MM.1S (cell line): ENCODE measurements around the gene ATG10.

Source experiments
- DNase-seq: peaks from one replicate; pipeline ENCODE4 v3.0.0-alpha.2; 2015
- H2AFZ ChIP-seq: fragments of 300-600 bp; sonication (generic); 2 replicates; pipeline ENCODE4 v1.6.0; 2016; ENCODE audit warnings: antibody characterized with exemption, low read length
- H3F3A ChIP-seq: fragments of 300-600 bp; sonication (generic); 2 replicates; pipeline ENCODE4 v1.6.1; 2016; ENCODE audit warnings: mild to moderate bottlenecking, antibody characterized with exemption, low read length, moderate library complexity, mixed read lengths; ENCODE audit not compliant: insufficient read depth
- H3K27ac ChIP-seq: fragments of 300-600 bp; sonication (generic); 2 replicates; pipeline ENCODE4 v1.5.1; 2016; ENCODE audit warnings: mild to moderate bottlenecking, low read length
- H3K27me3 ChIP-seq: fragments of 300-600 bp; sonication (generic); replicated peaks from 2 replicates; pipeline ENCODE4 v1.6.0; 2016; ENCODE audit warnings: low read length; ENCODE audit not compliant: insufficient read depth
- H3K36me3 ChIP-seq: fragments of 300-600 bp; sonication (generic); replicated peaks from 2 replicates; pipeline ENCODE4 v1.6.1; 2016; ENCODE audit warnings: mild to moderate bottlenecking, low read length, mixed read lengths; ENCODE audit not compliant: insufficient read depth
- H3K4me1 ChIP-seq: fragments of 300-600 bp; sonication (generic); 2 replicates; pipeline ENCODE4 v1.6.1; 2016; ENCODE audit warnings: low read length, mixed read lengths
- H3K4me2 ChIP-seq: fragments of 300-600 bp; sonication (generic); 2 replicates; pipeline ENCODE4 v1.6.0; 2016; ENCODE audit warnings: low read depth, low read length
- H3K4me3 ChIP-seq: fragments of 300-600 bp; sonication (generic); 2 replicates; pipeline ENCODE4 v1.5.1; 2016; ENCODE audit warnings: low read length, mixed read lengths
- H3K79me2 ChIP-seq: fragments of 300-600 bp; sonication (generic); 2 replicates; pipeline ENCODE4 v1.6.1; 2016; ENCODE audit warnings: mixed run types, low read length, mixed read lengths
- H3K9ac ChIP-seq: fragments of 300-600 bp; sonication (generic); 2 replicates; pipeline ENCODE4 v1.6.1; 2016; ENCODE audit warnings: low read length, mixed read lengths
- H3K9me2 ChIP-seq: fragments of 300-600 bp; sonication (generic); replicated peaks from 2 replicates; pipeline ENCODE4 v1.6.1; 2016; ENCODE audit warnings: mild to moderate bottlenecking, low read length, mixed read lengths; ENCODE audit not compliant: insufficient read depth
- H3K9me3 ChIP-seq: fragments of 300-600 bp; sonication (generic); replicated peaks from 2 replicates; pipeline ENCODE4 v1.6.1; 2016; ENCODE audit warnings: mild to moderate bottlenecking, low read length, mixed read lengths; ENCODE audit not compliant: insufficient read depth
- H4K20me1 ChIP-seq: fragments of 300-600 bp; sonication (generic); 2 replicates; pipeline ENCODE4 v1.6.1; 2016; ENCODE audit warnings: mild to moderate bottlenecking, low read length, moderate library complexity, mixed read lengths; ENCODE audit not compliant: insufficient read depth
- CTCF ChIP-seq: fragments of 300-600 bp; sonication (generic); IDR thresholded peaks from 2 replicates; pipeline ENCODE4 v1.5.1; 2016; ENCODE audit warnings: antibody characterized with exemption, low read length, mixed read lengths
- EZH2 ChIP-seq: fragments of 300-600 bp; sonication (generic); optimal IDR thresholded peaks from 2 replicates; pipeline ENCODE3; 2017; ENCODE audit warnings: low read depth, mild to moderate bottlenecking, antibody characterized with exemption, low read length, mixed read lengths
- EZH2phosphoT487 ChIP-seq: fragments of 300-600 bp; sonication (generic); IDR thresholded peaks from 2 replicates; pipeline ENCODE4 v1.6.1; 2018; ENCODE audit warnings: antibody characterized with exemption, low read length

ATG10 gene

GRCh38 chr5:82290005-82290404 is 318.2 kb downstream of the ATG10 start:
- H3K9me2 ChIP-seq = no peaks in the 10 kb centered on the region
- H3K4me2 ChIP-seq = no peak overlapping the region
- no peaks in the 10 kb centered on the region for H3K9me3 ChIP-seq
- H3K79me2 ChIP-seq = no peaks in the 10 kb centered on the region
- no peak overlapping the region for H2AFZ ChIP-seq
- no peak overlapping the region for H3K27ac ChIP-seq
- no peak for DNase-seq
- H3K36me3 ChIP-seq = no peaks in the 10 kb centered on the region
- H4K20me1 ChIP-seq = no peaks in the 10 kb centered on the region
- no peaks in the 10 kb centered on the region for H3K4me1 ChIP-seq
- TF ChIP-seq EZH2 (no peak), CTCF (no peak)
- H3K4me3 ChIP-seq = no peak overlapping the region
- no peaks in the 10 kb centered on the region for H3F3A ChIP-seq
- H3K9ac ChIP-seq = no peak overlapping the region
- no peaks in the 10 kb centered on the region for H3K27me3 ChIP-seq

- no peak overlapping the region for H3K4me3 ChIP-seq
- TF ChIP-seq EZH2phosphoT487 (no peak), EZH2 (no peak), CTCF (no peak)
- H3K9me3 ChIP-seq = no peaks in the 10 kb centered on the region
- no peak overlapping the region for H2AFZ ChIP-seq
- DNase-seq = no peak
- no peak overlapping the region for H3K9ac ChIP-seq
- H3K9me2 ChIP-seq = no peaks in the 10 kb centered on the region
- no peaks in the 10 kb centered on the region for H3K36me3 ChIP-seq
- H3F3A ChIP-seq = no peaks in the 10 kb centered on the region
- no peaks in the 10 kb centered on the region for H3K79me2 ChIP-seq
- no peak overlapping the region for H3K4me2 ChIP-seq
- H3K27me3 ChIP-seq = no peaks in the 10 kb centered on the region
- H3K27ac ChIP-seq = no peak overlapping the region
- H3K4me1 ChIP-seq = no peaks in the 10 kb centered on the region
- no peaks in the 10 kb centered on the region for H4K20me1 ChIP-seq
Observed at GRCh38 chr5:82290908-82291307, 319.1 kb downstream of the ATG10 start.

GRCh38 chr5:82291420-82291819 is 319.6 kb downstream of the ATG10 start:
- H3K36me3 ChIP-seq = no peaks in the 10 kb centered on the region
- H4K20me1 ChIP-seq = no peaks in the 10 kb centered on the region
- no peak overlapping the region for H3K27ac ChIP-seq
- no peak overlapping the region for H3K4me3 ChIP-seq
- DNase-seq = no peak
- no peaks in the 10 kb centered on the region for H3K27me3 ChIP-seq
- H3K9ac ChIP-seq = no peak overlapping the region
- H3K4me2 ChIP-seq = no peak overlapping the region
- H3K79me2 ChIP-seq = no peaks in the 10 kb centered on the region
- no peaks in the 10 kb centered on the region for H3K4me1 ChIP-seq
- H2AFZ ChIP-seq = no peak overlapping the region
- no peak for TF ChIP-seq CTCF
- TF ChIP-seq EZH2 = no peak
- H3K9me2 ChIP-seq = no peaks in the 10 kb centered on the region
- H3F3A ChIP-seq = no peaks in the 10 kb centered on the region
- H3K9me3 ChIP-seq = no peaks in the 10 kb centered on the region
